WERI-Rb-1 (cell line): ENCODE results near the gene PLIN4.

ENCODE experiments used
- DNase-seq: peaks from one replicate; pipeline ENCODE4 v3.0.0-alpha.2; 2020
- H3K27ac ChIP-seq: fragments of 250-450 bp; sonication (Bioruptor Pico); 2 replicates; pipeline ENCODE4 v1.5.1; 2020; ENCODE audit warnings: mild to moderate bottlenecking, moderate library complexity
- H3K27me3 ChIP-seq: fragments of 250-450 bp; sonication (Bioruptor Pico); 2 replicates; pipeline ENCODE4 v1.5.1; 2021; ENCODE audit warnings: mild to moderate bottlenecking, low read depth, moderate library complexity; ENCODE audit not compliant: insufficient read depth, severe bottlenecking
- H3K36me3 ChIP-seq: fragments of 250-450 bp; sonication (Bioruptor Pico); 2 replicates; pipeline ENCODE4 v1.5.1; 2020; ENCODE audit warnings: mild to moderate bottlenecking, moderate library complexity
- H3K4me3 ChIP-seq: 2 replicates; pipeline ENCODE4 v1.5.1; 2011; ENCODE audit warnings: low read depth, mild to moderate bottlenecking, control low read depth, low read length
- H3K9me3 ChIP-seq: fragments of 250-450 bp; sonication (Bioruptor Pico); 2 replicates; pipeline ENCODE4 v1.5.1; 2021; ENCODE audit warnings: mild to moderate bottlenecking, moderate library complexity; ENCODE audit not compliant: severe bottlenecking
- CTCF ChIP-seq: IDR thresholded peaks from 2 replicates; pipeline ENCODE4 v1.5.1; 2011; ENCODE audit warnings: low read depth, mild to moderate bottlenecking, control low read depth, inconsistent platforms, low read length

The PLIN4 gene

GRCh38 chr19:4487572-4487971 lies 30.7 kb downstream of the PLIN4 start:
- no peak overlapping the region for H3K4me3 ChIP-seq
- H3K36me3 ChIP-seq: peaks cover 48% of the 10 kb centered on the region
- H3K9me3 ChIP-seq: no peaks in the 10 kb centered on the region
- H3K27me3 ChIP-seq: no peaks in the 10 kb centered on the region
- no peak overlapping the region for H3K27ac ChIP-seq
- no peak for TF ChIP-seq CTCF
- no peak for DNase-seq

- Histone ChIP-seq H3K27ac (no peak overlapping the region), H3K27me3 (no peaks in the 10 kb centered on the region), H3K4me3 (no peak overlapping the region), H3K36me3 (peaks cover 36% of the 10 kb centered on the region), H3K9me3 (no peaks in the 10 kb centered on the region)
- no peak for DNase-seq
- TF ChIP-seq CTCF: no peak
These were observed 34.9 kb downstream of the PLIN4 start for GRCh38 chr19:4483385-4483784.

- no peak overlapping the region for H3K4me3 ChIP-seq
- no peaks in the 10 kb centered on the region for H3K27me3 ChIP-seq
- DNase-seq: no peak
- H3K9me3 ChIP-seq: no peaks in the 10 kb centered on the region
- TF ChIP-seq CTCF: no peak
- no peak overlapping the region for H3K27ac ChIP-seq
- peaks cover 36% of the 10 kb centered on the region for H3K36me3 ChIP-seq
These were observed 35.4 kb downstream of the PLIN4 start for GRCh38 chr19:4482721-4483364.

- H3K9me3 ChIP-seq: no peaks in the 10 kb centered on the region
- peaks cover 42% of the 10 kb centered on the region for H3K36me3 ChIP-seq
- DNase-seq: no peak
- H3K27me3 ChIP-seq: no peaks in the 10 kb centered on the region
- H3K4me3 ChIP-seq: no peak overlapping the region
- no peak for TF ChIP-seq CTCF
- H3K27ac ChIP-seq: no peak overlapping the region
These were observed 41.1 kb downstream of the PLIN4 start for GRCh38 chr19:4477034-4477801.

DNA sequence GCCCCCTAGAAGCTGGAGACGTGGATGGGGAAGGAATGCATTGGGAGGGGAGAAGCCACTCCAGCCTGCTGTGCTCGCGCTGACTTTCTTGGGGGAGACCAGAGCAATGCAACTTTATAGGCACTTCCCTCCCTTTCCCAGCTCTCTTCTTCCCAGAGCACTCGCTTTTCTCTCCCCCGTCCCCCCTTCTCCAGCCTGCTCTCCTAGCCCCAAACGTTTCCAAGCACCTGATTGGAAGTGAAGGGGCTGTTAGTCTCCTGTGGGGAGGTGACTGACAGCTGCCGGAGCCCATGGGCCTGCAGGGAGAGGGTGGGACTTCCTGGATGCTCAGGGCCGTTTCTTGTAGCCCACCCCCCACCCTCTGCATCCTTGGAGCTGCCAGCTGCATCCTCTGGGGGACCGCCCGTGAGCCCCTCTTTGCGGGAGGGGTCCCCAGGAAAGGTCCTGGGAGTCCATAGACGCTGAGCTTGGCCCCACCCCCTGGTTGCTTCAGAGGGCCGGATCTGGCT lies 43.7 kb downstream of the PLIN4 start:
- no peak for TF ChIP-seq CTCF
- no peak overlapping the region for H3K27ac ChIP-seq
- DNase-seq: peak; percentile 55
- peaks cover 33% of the 10 kb centered on the region for H3K36me3 ChIP-seq
- H3K4me3 ChIP-seq: peak overlapping the region; percentile 3; the same call in 1 of the 2 replicates
- H3K9me3 ChIP-seq: no peaks in the 10 kb centered on the region
- no peaks in the 10 kb centered on the region for H3K27me3 ChIP-seq
